ENCODE results near the gene GALNT16. TPM values are rescaled to one million over a fixed set of nuclear protein-coding genes. Genes with fewer than 3 reads are reported as not detected.
"Not testable (repeated sequence)": the region's sequence is repeated elsewhere in the genome, so short reads cannot be mapped to it uniquely, and the experiment has no call there.

The GALNT16 gene
- total RNA-seq (10 to 100 TPM in 1 of 2 donors, 1 to 10 TPM in 1; 7.0 to 16.1 TPM), polyA plus RNA-seq (10 to 100 TPM in 1 of 2 donors, 1 to 10 TPM in 1; 6.5 to 10.7 TPM)
- long read RNA-seq, donor 1, full-length matches to known transcripts: 16 of 31 reads
- long read RNA-seq, donor 1, partial matches to known transcripts: 3 of 31 reads
- long read RNA-seq, donor 1, other reads (novel, unspliced or antisense): 12 of 31 reads
- long read RNA-seq, donor 2, partial matches to known transcripts: 4 of 10 reads
- long read RNA-seq, donor 2, other reads (novel, unspliced or antisense): 1 of 10 reads

GRCh38 chr14:69259527-69260189, at the start of gene GALNT16:
Gene GALNT16 (plus strand): TSS chr14:69260158. CDS start chr14:69260291, 133 bp downstream.
- 0 to 1% methylated on average over 61 to 74 of the region's 74 CpGs for WGBS, 2 donors
- DNase-seq (peak in 1 of 2 donors; percentile 89), ATAC-seq (ENCODE audit: low FRiP score) (peak; percentile 8)
- no peaks in the 10 kb centered on the region for H3K4me1 ChIP-seq (ENCODE audit: control insufficient read depth in 1 of 2, insufficient read depth in 2 of 2, low read length in 2 of 2)
- no peaks in the 10 kb centered on the region for H3K27me3 ChIP-seq (ENCODE audit: control insufficient read depth in 1 of 2, insufficient read depth in 2 of 2, low read length in 1 of 2)
- H3K9me3 ChIP-seq (ENCODE audit: control insufficient read depth, low read length): no peaks in the 10 kb centered on the region
- H3K36me3 ChIP-seq (ENCODE audit: control insufficient read depth in 1 of 2, insufficient read depth in 2 of 2, low read length in 1 of 2): no peaks in the 10 kb centered on the region
- peak within 1 kb of the TSS; percentile 37 to 50 for H3K4me3 ChIP-seq (ENCODE audit: low read length in 2 of 2)
- intact Hi-C loops (cut with DNase I): loop anchor here in 1 of 2 donors (10.0 kb wide), 1 partner anchor 95 kb away; no protein-coding TSS in a partner anchor
- H3K27ac ChIP-seq (ENCODE audit: low read depth in 1 of 2, low read length in 2 of 2): no peak within 1 kb of the TSS

GRCh38 chr14:69214393-69214792, 45.6 kb upstream of the GALNT16 start:
- Histone ChIP-seq H3K27ac (ENCODE audit: low read depth in 1 of 2, low read length in 2 of 2) (no peak overlapping the region), H3K4me1 (ENCODE audit: control insufficient read depth in 1 of 2, insufficient read depth in 2 of 2, low read length in 2 of 2) (peaks cover 0 to 1% of the 10 kb centered on the region in 2 donors), H3K4me3 (ENCODE audit: low read length in 2 of 2) (no peak overlapping the region), H3K9me3 (ENCODE audit: control insufficient read depth, low read length) (no peaks in the 10 kb centered on the region), H3K27me3 (ENCODE audit: control insufficient read depth in 1 of 2, insufficient read depth in 2 of 2, low read length in 1 of 2) (no peaks in the 10 kb centered on the region), H3K36me3 (ENCODE audit: control insufficient read depth in 1 of 2, insufficient read depth in 2 of 2, low read length in 1 of 2) (peaks cover 0 to 1% of the 10 kb centered on the region in 2 donors)
- DNase-seq (no peak), ATAC-seq (ENCODE audit: low FRiP score) (no peak)
- intact Hi-C loops (cut with DNase I): no loop called here
- WGBS, 2 donors: 16 to 19% methylated on average over 2 of the region's 2 CpGs

GRCh38 chr14:69217663-69218062, 42.3 kb upstream of the GALNT16 start:
- DNase-seq; H3K36me3 ChIP-seq (ENCODE audit: control insufficient read depth in 1 of 2, insufficient read depth in 2 of 2, low read length in 1 of 2); H3K27ac ChIP-seq (ENCODE audit: low read depth in 1 of 2, low read length in 2 of 2); intact Hi-C loops (cut with DNase I); H3K4me1 ChIP-seq (ENCODE audit: control insufficient read depth in 1 of 2, insufficient read depth in 2 of 2, low read length in 2 of 2); H3K9me3 ChIP-seq (ENCODE audit: control insufficient read depth, low read length); H3K4me3 ChIP-seq (ENCODE audit: low read length in 2 of 2); H3K27me3 ChIP-seq (ENCODE audit: control insufficient read depth in 1 of 2, insufficient read depth in 2 of 2, low read length in 1 of 2); ATAC-seq (ENCODE audit: low FRiP score): not testable (repeated sequence)
- WGBS, 2 donors: 88 to 98% methylated on average over 2 of the region's 3 CpGs

- intact Hi-C loops (cut with DNase I): no loop called here
- H3K9me3 ChIP-seq (ENCODE audit: control insufficient read depth, low read length): no peaks in the 10 kb centered on the region
- ATAC-seq (ENCODE audit: low FRiP score) (no peak), DNase-seq (no peak)
- no peaks in the 10 kb centered on the region for H3K4me1 ChIP-seq (ENCODE audit: control insufficient read depth in 1 of 2, insufficient read depth in 2 of 2, low read length in 2 of 2)
- H3K27ac ChIP-seq (ENCODE audit: low read depth in 1 of 2, low read length in 2 of 2): no peak overlapping the region
- H3K27me3 ChIP-seq (ENCODE audit: control insufficient read depth in 1 of 2, insufficient read depth in 2 of 2, low read length in 1 of 2): no peaks in the 10 kb centered on the region
- H3K4me3 ChIP-seq (ENCODE audit: low read length in 2 of 2): no peak overlapping the region
- WGBS, 2 donors: 77 to 87% methylated on average over 4 of the region's 4 CpGs
- H3K36me3 ChIP-seq (ENCODE audit: control insufficient read depth in 1 of 2, insufficient read depth in 2 of 2, low read length in 1 of 2): peaks cover 0 to 3% of the 10 kb centered on the region in 2 donors
Observed at GRCh38 chr14:69224946-69225345, 35.0 kb upstream of the GALNT16 start.

GRCh38 chr14:69226178-69226577, 33.8 kb upstream of the GALNT16 start:
- 41 to 44% methylated on average over 9 of the region's 9 CpGs for WGBS, 2 donors
- H3K27ac ChIP-seq (ENCODE audit: low read depth in 1 of 2, low read length in 2 of 2): no peak overlapping the region

GRCh38 chr14:69226736-69227135, 33.2 kb upstream of the GALNT16 start:
- no peak overlapping the region for H3K4me3 ChIP-seq (ENCODE audit: low read length in 2 of 2)
- DNase-seq: no peak
- H3K36me3 ChIP-seq (ENCODE audit: control insufficient read depth in 1 of 2, insufficient read depth in 2 of 2, low read length in 1 of 2): peaks cover 0 to 5% of the 10 kb centered on the region in 2 donors
- ATAC-seq (ENCODE audit: low FRiP score): no peak
- no peaks in the 10 kb centered on the region for H3K27me3 ChIP-seq (ENCODE audit: control insufficient read depth in 1 of 2, insufficient read depth in 2 of 2, low read length in 1 of 2)
- H3K27ac ChIP-seq (ENCODE audit: low read depth in 1 of 2, low read length in 2 of 2): no peak overlapping the region
- H3K4me1 ChIP-seq (ENCODE audit: control insufficient read depth in 1 of 2, insufficient read depth in 2 of 2, low read length in 2 of 2): no peaks in the 10 kb centered on the region
- intact Hi-C loops (cut with DNase I): no loop called here
- H3K9me3 ChIP-seq (ENCODE audit: control insufficient read depth, low read length): no peaks in the 10 kb centered on the region
- WGBS, 2 donors: 96 to 97% methylated on average over 2 of the region's 2 CpGs

More at GRCh38 chr14:69226178-69226577, 33.8 kb upstream of the GALNT16 start:
- Histone ChIP-seq H3K27me3 (ENCODE audit: control insufficient read depth in 1 of 2, insufficient read depth in 2 of 2, low read length in 1 of 2) (no peaks in the 10 kb centered on the region), H3K9me3 (ENCODE audit: control insufficient read depth, low read length) (no peaks in the 10 kb centered on the region), H3K4me3 (ENCODE audit: low read length in 2 of 2) (no peak overlapping the region), H3K36me3 (ENCODE audit: control insufficient read depth in 1 of 2, insufficient read depth in 2 of 2, low read length in 1 of 2) (peaks cover 0 to 3% of the 10 kb centered on the region in 2 donors), H3K4me1 (ENCODE audit: control insufficient read depth in 1 of 2, insufficient read depth in 2 of 2, low read length in 2 of 2) (no peaks in the 10 kb centered on the region)
- ATAC-seq (ENCODE audit: low FRiP score) (no peak), DNase-seq (no peak)
- intact Hi-C loops (cut with DNase I): no loop called here

GRCh38 chr14:69231486-69231885, 28.5 kb upstream of the GALNT16 start:
- H3K27me3 ChIP-seq (ENCODE audit: control insufficient read depth in 1 of 2, insufficient read depth in 2 of 2, low read length in 1 of 2): no peaks in the 10 kb centered on the region
- 83 to 91% methylated on average over 2 of the region's 2 CpGs for WGBS, 2 donors
- no peaks in the 10 kb centered on the region for H3K9me3 ChIP-seq (ENCODE audit: control insufficient read depth, low read length)
- ATAC-seq (ENCODE audit: low FRiP score) (no peak), DNase-seq (no peak)
- intact Hi-C loops (cut with DNase I): no loop called here
- H3K36me3 ChIP-seq (ENCODE audit: control insufficient read depth in 1 of 2, insufficient read depth in 2 of 2, low read length in 1 of 2): peaks cover 2 to 15% of the 10 kb centered on the region in 2 donors
- no peak overlapping the region for H3K4me3 ChIP-seq (ENCODE audit: low read length in 2 of 2)
- no peaks in the 10 kb centered on the region for H3K4me1 ChIP-seq (ENCODE audit: control insufficient read depth in 1 of 2, insufficient read depth in 2 of 2, low read length in 2 of 2)
- H3K27ac ChIP-seq (ENCODE audit: low read depth in 1 of 2, low read length in 2 of 2): no peak overlapping the region

GRCh38 chr14:69232388-69232787, 27.6 kb upstream of the GALNT16 start:
- Histone ChIP-seq H3K4me3 (ENCODE audit: low read length in 2 of 2) (no peak overlapping the region), H3K27ac (ENCODE audit: low read depth in 1 of 2, low read length in 2 of 2) (no peak overlapping the region), H3K9me3 (ENCODE audit: control insufficient read depth, low read length) (no peaks in the 10 kb centered on the region), H3K36me3 (ENCODE audit: control insufficient read depth in 1 of 2, insufficient read depth in 2 of 2, low read length in 1 of 2) (peaks cover 2 to 17% of the 10 kb centered on the region in 2 donors), H3K4me1 (ENCODE audit: control insufficient read depth in 1 of 2, insufficient read depth in 2 of 2, low read length in 2 of 2) (no peaks in the 10 kb centered on the region), H3K27me3 (ENCODE audit: control insufficient read depth in 1 of 2, insufficient read depth in 2 of 2, low read length in 1 of 2) (no peaks in the 10 kb centered on the region)
- DNase-seq (no peak), ATAC-seq (ENCODE audit: low FRiP score) (no peak)
- 89 to 94% methylated on average over 3 of the region's 3 CpGs for WGBS, 2 donors
- intact Hi-C loops (cut with DNase I): no loop called here

GRCh38 chr14:69234106-69234505, 25.9 kb upstream of the GALNT16 start:
- H3K27me3 ChIP-seq (ENCODE audit: control insufficient read depth in 1 of 2, insufficient read depth in 2 of 2, low read length in 1 of 2): no peaks in the 10 kb centered on the region
- no peaks in the 10 kb centered on the region for H3K4me1 ChIP-seq (ENCODE audit: control insufficient read depth in 1 of 2, insufficient read depth in 2 of 2, low read length in 2 of 2)
- H3K27ac ChIP-seq (ENCODE audit: low read depth in 1 of 2, low read length in 2 of 2): no peak overlapping the region
- intact Hi-C loops (cut with DNase I): no loop called here
- ATAC-seq (ENCODE audit: low FRiP score) (no peak), DNase-seq (no peak)
- no peak overlapping the region for H3K4me3 ChIP-seq (ENCODE audit: low read length in 2 of 2)
- no peaks in the 10 kb centered on the region for H3K9me3 ChIP-seq (ENCODE audit: control insufficient read depth, low read length)
- H3K36me3 ChIP-seq (ENCODE audit: control insufficient read depth in 1 of 2, insufficient read depth in 2 of 2, low read length in 1 of 2): peaks cover 2 to 25% of the 10 kb centered on the region in 2 donors
